Smooth muscle cell (in vitro differentiated cells): ENCODE data around the gene WEE2. TPM values are rescaled to one million over a fixed set of nuclear protein-coding genes. Genes with fewer than 3 reads are reported as not detected.

Source experiments
- DNase-seq: peaks from one replicate; lab custom pipeline; 2025; ENCODE audit not compliant: unreplicated experiment; lab: John Stamatoyannopoulos, UW
- H2AFZ ChIP-seq: fragments of 200-600 bp; sonication (generic); 2 replicates; pipeline ENCODE4 v1.6.0; 2016; ENCODE audit warnings: antibody characterized with exemption, low read depth, mild to moderate bottlenecking
- H3F3A ChIP-seq: fragments of 200-600 bp; sonication (generic); 2 replicates; pipeline ENCODE4 v1.6.0; 2017; ENCODE audit warnings: antibody characterized with exemption, low read depth
- H3K27ac ChIP-seq: fragments of 200-600 bp; sonication (generic); 2 replicates; pipeline ENCODE4 v1.5.1; 2016; ENCODE audit warnings: low read depth, mild to moderate bottlenecking
- H3K27me3 ChIP-seq: fragments of 200-600 bp; sonication (generic); 2 replicates; pipeline ENCODE4 v1.6.1; 2016; ENCODE audit warnings: low read depth, mild to moderate bottlenecking
- H3K36me3 ChIP-seq: fragments of 200-600 bp; sonication (generic); 2 replicates; pipeline ENCODE4 v1.5.1; 2016; ENCODE audit warnings: low read depth
- H3K4me1 ChIP-seq: fragments of 200-600 bp; sonication (generic); 2 replicates; pipeline ENCODE4 v1.5.1; 2016; ENCODE audit warnings: low read depth
- H3K4me2 ChIP-seq: fragments of 200-600 bp; sonication (generic); 2 replicates; pipeline ENCODE4 v1.6.0; 2016; ENCODE audit warnings: mild to moderate bottlenecking
- H3K4me3 ChIP-seq: fragments of 200-600 bp; sonication (generic); 2 replicates; pipeline ENCODE4 v1.5.1; 2016; ENCODE audit warnings: mild to moderate bottlenecking
- H3K79me2 ChIP-seq: fragments of 200-600 bp; sonication (generic); 2 replicates; pipeline ENCODE4 v1.6.0; 2016; ENCODE audit warnings: low read depth, mild to moderate bottlenecking
- H3K9ac ChIP-seq: fragments of 200-600 bp; sonication (generic); 2 replicates; pipeline ENCODE4 v1.6.0; 2016; ENCODE audit warnings: low read depth
- H3K9me3 ChIP-seq: fragments of 200-600 bp; sonication (generic); replicated peaks from 2 replicates; pipeline ENCODE4 v1.5.1; 2016; ENCODE audit warnings: low read depth
- H4K20me1 ChIP-seq: fragments of 200-600 bp; sonication (generic); 2 replicates; pipeline ENCODE4 v1.6.0; 2016; ENCODE audit warnings: low read depth
- CTCF ChIP-seq: fragments of 200-600 bp; sonication (generic); IDR thresholded peaks from 2 replicates; pipeline ENCODE4 v1.5.1; 2017; ENCODE audit warnings: borderline replicate concordance, mild to moderate bottlenecking, antibody characterized with exemption; ENCODE audit not compliant: insufficient read depth, poor library complexity, severe bottlenecking
- WGBS: methylation state at CpG from one replicate; pipeline ENCODE4 v1.1.7; 2016; ENCODE audit warnings: low lambda C conversion rate; 5-methylcytosine and 5-hydroxymethylcytosine counted together
- polyA plus RNA-seq: library from polyadenylated mRNA; unstranded; fragments of >200 nt; fragmentation: Nextera tagmentation; extraction: Ambion mirVana; gene quantifications from 2 replicates; pipeline ENCODE4 v1.2.1, GENCODE V29; 2016
- total RNA-seq: library from RNA; depleted of rRNA; stranded (reverse); fragments of >200 nt; gene quantifications from 2 replicates; pipeline ENCODE4 v1.2.3, GENCODE V29; 2014

Gene WEE2
- total and polyA plus RNA-seq, 2 experiments from 2014 or later, result not detected

- H3K27ac ChIP-seq, result no peak overlapping the region
- H3K4me3 ChIP-seq, result peak overlapping the region; percentile 74
- peaks cover 14% of the 10 kb centered on the region for H4K20me1 ChIP-seq
- peaks cover 20% of the 10 kb centered on the region for H3K4me1 ChIP-seq
- peaks cover 5% of the 10 kb centered on the region for H3F3A ChIP-seq
- no peaks in the 10 kb centered on the region for H3K27me3 ChIP-seq
- no peaks in the 10 kb centered on the region for H3K9me3 ChIP-seq
- H3K36me3 ChIP-seq, result no peaks in the 10 kb centered on the region
- H3K9ac ChIP-seq, result no peak overlapping the region
- peak overlapping the region; percentile 99 for H3K4me2 ChIP-seq
- no peaks in the 10 kb centered on the region for H3K79me2 ChIP-seq
- no peak for TF ChIP-seq CTCF
- 67% methylated on average over 4 of the region's 4 CpGs for WGBS
- DNase-seq, result no peak
- H2AFZ ChIP-seq, result no peak overlapping the region
Measured at GRCh38 chr7:141702892-141703291, 5.3 kb upstream of the WEE2 start.

GRCh38 chr7:141704112-141704511, 4.0 kb upstream of the WEE2 start:
- Histone ChIP-seq H3K79me2 (no peaks in the 10 kb centered on the region), H3K4me2 (no peak overlapping the region), H4K20me1 (peaks cover 7% of the 10 kb centered on the region), H3K27me3 (no peaks in the 10 kb centered on the region), H3K4me3 (no peak overlapping the region), H2AFZ (no peak overlapping the region), H3K9ac (no peak overlapping the region), H3K9me3 (no peaks in the 10 kb centered on the region), H3F3A (peaks cover 5% of the 10 kb centered on the region), H3K27ac (no peak overlapping the region), H3K4me1 (peaks cover 20% of the 10 kb centered on the region), H3K36me3 (no peaks in the 10 kb centered on the region)
- 33% methylated on average over 3 of the region's 3 CpGs for WGBS
- no peak for DNase-seq
- no peak for TF ChIP-seq CTCF

- H3K4me1 ChIP-seq, result peaks cover 20% of the 10 kb centered on the region
- no peak overlapping the region for H3K27ac ChIP-seq
- H3K4me2 ChIP-seq, result no peak overlapping the region
- H3K79me2 ChIP-seq, result no peaks in the 10 kb centered on the region
- 20% methylated on average over 5 of the region's 5 CpGs for WGBS
- no peak overlapping the region for H2AFZ ChIP-seq
- H3K9me3 ChIP-seq, result no peaks in the 10 kb centered on the region
- peaks cover 4% of the 10 kb centered on the region for H4K20me1 ChIP-seq
- no peaks in the 10 kb centered on the region for H3K36me3 ChIP-seq
- no peak overlapping the region for H3K4me3 ChIP-seq
- no peak overlapping the region for H3K9ac ChIP-seq
- peaks cover 5% of the 10 kb centered on the region for H3F3A ChIP-seq
- no peak for TF ChIP-seq CTCF
- no peaks in the 10 kb centered on the region for H3K27me3 ChIP-seq
- no peak for DNase-seq
Measured at GRCh38 chr7:141704741-141705140, 3.4 kb upstream of the WEE2 start.

GRCh38 chr7:141706239-141707064, 1.7 kb upstream of the WEE2 start:
- no peaks in the 10 kb centered on the region for H3K27me3 ChIP-seq
- no peak for TF ChIP-seq CTCF
- H3K4me1 ChIP-seq, result peaks cover 20% of the 10 kb centered on the region
- H3K9ac ChIP-seq, result no peak overlapping the region
- no peak overlapping the region for H3K4me2 ChIP-seq
- H2AFZ ChIP-seq, result no peak overlapping the region
- H3F3A ChIP-seq, result peaks cover 5% of the 10 kb centered on the region
- 93% methylated on average over 1 of the region's 1 CpG for WGBS
- no peaks in the 10 kb centered on the region for H4K20me1 ChIP-seq
- H3K79me2 ChIP-seq, result no peaks in the 10 kb centered on the region
- H3K9me3 ChIP-seq, result no peaks in the 10 kb centered on the region
- no peak for DNase-seq
- H3K27ac ChIP-seq, result no peak overlapping the region
- no peak overlapping the region for H3K4me3 ChIP-seq
- H3K36me3 ChIP-seq, result no peaks in the 10 kb centered on the region
